MM.1S (cell line): ENCODE measurements around the gene PRAMEF7.
"Not testable (repeated sequence)": the region's sequence is repeated elsewhere in the genome, so short reads cannot be mapped to it uniquely, and the experiment has no call there.

Experiments used
- DNase-seq: peaks from one replicate; pipeline ENCODE4 v3.0.0-alpha.2; 2015
- H2AFZ ChIP-seq: fragments of 300-600 bp; sonication (generic); 2 replicates; pipeline ENCODE4 v1.6.0; 2016; ENCODE audit warnings: antibody characterized with exemption, low read length
- H3F3A ChIP-seq: fragments of 300-600 bp; sonication (generic); 2 replicates; pipeline ENCODE4 v1.6.1; 2016; ENCODE audit warnings: mild to moderate bottlenecking, antibody characterized with exemption, low read length, moderate library complexity, mixed read lengths; ENCODE audit not compliant: insufficient read depth
- H3K27ac ChIP-seq: fragments of 300-600 bp; sonication (generic); 2 replicates; pipeline ENCODE4 v1.5.1; 2016; ENCODE audit warnings: mild to moderate bottlenecking, low read length
- H3K27me3 ChIP-seq: fragments of 300-600 bp; sonication (generic); replicated peaks from 2 replicates; pipeline ENCODE4 v1.6.0; 2016; ENCODE audit warnings: low read length; ENCODE audit not compliant: insufficient read depth
- H3K36me3 ChIP-seq: fragments of 300-600 bp; sonication (generic); replicated peaks from 2 replicates; pipeline ENCODE4 v1.6.1; 2016; ENCODE audit warnings: mild to moderate bottlenecking, low read length, mixed read lengths; ENCODE audit not compliant: insufficient read depth
- H3K4me1 ChIP-seq: fragments of 300-600 bp; sonication (generic); 2 replicates; pipeline ENCODE4 v1.6.1; 2016; ENCODE audit warnings: low read length, mixed read lengths
- H3K4me2 ChIP-seq: fragments of 300-600 bp; sonication (generic); 2 replicates; pipeline ENCODE4 v1.6.0; 2016; ENCODE audit warnings: low read depth, low read length
- H3K4me3 ChIP-seq: fragments of 300-600 bp; sonication (generic); 2 replicates; pipeline ENCODE4 v1.5.1; 2016; ENCODE audit warnings: low read length, mixed read lengths
- H3K79me2 ChIP-seq: fragments of 300-600 bp; sonication (generic); 2 replicates; pipeline ENCODE4 v1.6.1; 2016; ENCODE audit warnings: mixed run types, low read length, mixed read lengths
- H3K9ac ChIP-seq: fragments of 300-600 bp; sonication (generic); 2 replicates; pipeline ENCODE4 v1.6.1; 2016; ENCODE audit warnings: low read length, mixed read lengths
- H3K9me2 ChIP-seq: fragments of 300-600 bp; sonication (generic); replicated peaks from 2 replicates; pipeline ENCODE4 v1.6.1; 2016; ENCODE audit warnings: mild to moderate bottlenecking, low read length, mixed read lengths; ENCODE audit not compliant: insufficient read depth
- H3K9me3 ChIP-seq: fragments of 300-600 bp; sonication (generic); replicated peaks from 2 replicates; pipeline ENCODE4 v1.6.1; 2016; ENCODE audit warnings: mild to moderate bottlenecking, low read length, mixed read lengths; ENCODE audit not compliant: insufficient read depth
- H4K20me1 ChIP-seq: fragments of 300-600 bp; sonication (generic); 2 replicates; pipeline ENCODE4 v1.6.1; 2016; ENCODE audit warnings: mild to moderate bottlenecking, low read length, moderate library complexity, mixed read lengths; ENCODE audit not compliant: insufficient read depth

PRAMEF7 gene

DNA sequence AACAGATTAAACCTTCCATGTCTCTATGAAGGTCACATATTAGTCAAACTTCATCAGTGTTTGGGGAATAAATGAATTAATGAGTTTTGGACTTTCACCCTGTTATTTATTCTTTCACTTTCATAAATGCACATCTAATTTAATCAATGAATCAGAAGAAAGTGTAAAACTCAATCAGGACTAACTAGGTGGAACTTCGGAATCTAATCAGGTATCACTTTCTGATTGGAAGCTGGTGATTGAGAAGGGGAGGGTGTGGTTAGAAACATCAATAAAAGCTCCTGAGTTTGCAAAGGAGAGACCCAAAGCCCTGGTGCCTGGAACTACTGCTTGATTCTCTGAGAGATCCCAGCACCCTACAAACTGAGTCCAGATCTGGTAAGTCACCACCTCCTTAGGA is at the start of gene PRAMEF7:
PRAMEF7 (plus strand) TSS at position 301 of the 400 bp plus-strand sequence. CDS start 1,083 bp downstream, outside the sequence.
- H3K4me3 ChIP-seq, H3K36me3 ChIP-seq, H3K27me3 ChIP-seq, H3K9me2 ChIP-seq, H3K4me1 ChIP-seq, H3K9me3 ChIP-seq, H4K20me1 ChIP-seq, H3K4me2 ChIP-seq, DNase-seq, H3K27ac ChIP-seq, H3K9ac ChIP-seq, H3F3A ChIP-seq, H3K79me2 ChIP-seq, H2AFZ ChIP-seq: not testable (repeated sequence)

DNA sequence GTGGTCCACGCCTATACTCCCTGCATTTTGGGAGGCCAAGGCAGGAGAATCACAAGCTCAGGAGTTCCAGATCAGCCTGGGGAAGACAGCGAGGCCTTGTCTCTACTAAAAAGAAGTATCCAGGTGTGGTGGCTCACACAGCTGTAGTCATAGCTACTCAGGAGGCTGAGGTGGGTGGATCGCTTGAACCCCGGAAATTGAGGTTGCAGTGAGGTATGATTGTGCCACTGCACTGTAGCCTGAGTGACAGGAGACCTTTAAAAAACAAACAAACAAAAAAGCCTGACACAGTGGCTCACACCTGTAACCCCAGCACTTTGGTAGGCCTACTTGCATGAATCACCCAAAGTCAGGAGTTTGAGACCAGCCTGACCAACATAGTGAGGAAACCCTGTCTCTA is 38.0 kb upstream of the PRAMEF7 start:
- H3K27me3 ChIP-seq, H3K4me2 ChIP-seq, H4K20me1 ChIP-seq, DNase-seq, H3K4me3 ChIP-seq, H3K9me2 ChIP-seq, H3K79me2 ChIP-seq, H2AFZ ChIP-seq, H3K4me1 ChIP-seq, H3K36me3 ChIP-seq, H3K27ac ChIP-seq, H3K9ac ChIP-seq, H3K9me3 ChIP-seq, H3F3A ChIP-seq: not testable (repeated sequence)

DNA sequence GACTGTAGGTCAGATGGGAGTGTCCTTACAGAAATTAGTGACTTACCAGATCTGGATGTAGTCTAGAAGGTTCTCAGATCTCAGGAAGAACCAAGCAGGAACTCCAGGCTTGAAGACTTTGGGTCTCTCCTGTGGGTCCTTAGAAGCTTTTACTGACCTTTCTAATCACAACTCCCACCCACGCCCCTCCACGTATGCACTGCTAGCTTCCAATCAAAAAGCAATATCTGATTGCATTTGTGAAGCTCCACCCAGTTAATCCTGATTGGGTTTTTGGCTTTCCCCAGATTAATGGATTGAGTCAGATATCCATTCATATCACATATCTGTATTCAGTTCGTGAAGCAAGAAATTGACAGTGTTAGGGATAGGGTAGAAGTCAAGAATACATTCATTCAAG is 30.3 kb upstream of the PRAMEF7 start, which contains the start of gene PRAMEF4:
PRAMEF4 (minus strand) TSS at position 101 of the 400 bp plus-strand sequence. CDS start 2,807 bp downstream, outside the sequence.
- H3K27ac ChIP-seq, H2AFZ ChIP-seq, H3K4me2 ChIP-seq, H3K27me3 ChIP-seq, H3K4me3 ChIP-seq, H4K20me1 ChIP-seq, H3K9me3 ChIP-seq, H3K36me3 ChIP-seq, H3F3A ChIP-seq, H3K79me2 ChIP-seq, DNase-seq, H3K4me1 ChIP-seq, H3K9me2 ChIP-seq, H3K9ac ChIP-seq: not testable (repeated sequence)

DNA sequence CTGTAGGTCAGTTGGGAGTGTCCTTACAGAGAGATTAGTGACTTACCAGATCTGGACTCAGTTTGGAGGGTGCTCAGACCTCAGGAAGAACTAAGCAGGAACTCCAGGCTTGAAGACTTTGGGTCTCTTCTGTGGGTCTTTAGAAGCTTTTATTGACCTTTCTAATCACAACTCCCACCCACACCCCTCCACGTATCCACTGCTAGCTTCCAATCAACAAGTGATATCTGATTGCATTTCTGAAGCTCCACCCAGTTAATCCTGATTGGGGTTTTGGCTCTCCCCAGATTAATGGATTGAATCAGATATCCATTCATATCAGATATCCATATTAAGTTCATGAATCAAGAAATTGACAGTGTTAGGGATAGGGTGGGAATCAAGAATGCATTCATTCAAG is 18.2 kb upstream of the PRAMEF7 start, which contains the start of gene PRAMEF10:
PRAMEF10 (minus strand) TSS at position 101 of the 400 bp plus-strand sequence. CDS start 2,423 bp downstream, outside the sequence.
- H2AFZ ChIP-seq, H3K4me1 ChIP-seq, DNase-seq, H3K27ac ChIP-seq, H3K27me3 ChIP-seq, H3K4me3 ChIP-seq, H3K9ac ChIP-seq, H3F3A ChIP-seq, H3K9me3 ChIP-seq, H3K36me3 ChIP-seq, H3K79me2 ChIP-seq, H4K20me1 ChIP-seq, H3K9me2 ChIP-seq, H3K4me2 ChIP-seq: not testable (repeated sequence)

DNA sequence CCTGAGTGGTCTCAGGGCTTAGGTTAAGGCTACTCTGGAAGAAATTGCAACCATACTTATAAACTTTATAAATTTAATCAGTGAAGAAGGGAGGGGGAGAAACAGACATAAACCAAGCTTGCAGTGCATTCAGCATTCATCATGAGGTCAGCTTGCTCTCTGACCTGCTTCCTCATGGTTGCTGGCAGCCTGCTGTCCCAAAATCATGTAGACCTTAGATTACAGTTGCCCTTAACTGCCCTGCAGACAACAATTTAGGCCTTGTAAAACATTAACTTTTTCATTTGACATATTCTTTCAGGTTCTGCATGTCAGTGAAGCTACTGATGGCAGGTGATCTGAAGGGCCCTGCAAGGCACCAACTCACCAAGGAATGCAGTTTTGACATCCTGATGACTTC is 17.2 kb upstream of the PRAMEF7 start:
- not testable (repeated sequence) for H2AFZ ChIP-seq, H4K20me1 ChIP-seq, H3F3A ChIP-seq, H3K4me2 ChIP-seq, H3K36me3 ChIP-seq, H3K79me2 ChIP-seq, H3K9ac ChIP-seq, H3K9me2 ChIP-seq, H3K9me3 ChIP-seq, H3K4me1 ChIP-seq, H3K4me3 ChIP-seq, H3K27me3 ChIP-seq, H3K27ac ChIP-seq, DNase-seq

DNA sequence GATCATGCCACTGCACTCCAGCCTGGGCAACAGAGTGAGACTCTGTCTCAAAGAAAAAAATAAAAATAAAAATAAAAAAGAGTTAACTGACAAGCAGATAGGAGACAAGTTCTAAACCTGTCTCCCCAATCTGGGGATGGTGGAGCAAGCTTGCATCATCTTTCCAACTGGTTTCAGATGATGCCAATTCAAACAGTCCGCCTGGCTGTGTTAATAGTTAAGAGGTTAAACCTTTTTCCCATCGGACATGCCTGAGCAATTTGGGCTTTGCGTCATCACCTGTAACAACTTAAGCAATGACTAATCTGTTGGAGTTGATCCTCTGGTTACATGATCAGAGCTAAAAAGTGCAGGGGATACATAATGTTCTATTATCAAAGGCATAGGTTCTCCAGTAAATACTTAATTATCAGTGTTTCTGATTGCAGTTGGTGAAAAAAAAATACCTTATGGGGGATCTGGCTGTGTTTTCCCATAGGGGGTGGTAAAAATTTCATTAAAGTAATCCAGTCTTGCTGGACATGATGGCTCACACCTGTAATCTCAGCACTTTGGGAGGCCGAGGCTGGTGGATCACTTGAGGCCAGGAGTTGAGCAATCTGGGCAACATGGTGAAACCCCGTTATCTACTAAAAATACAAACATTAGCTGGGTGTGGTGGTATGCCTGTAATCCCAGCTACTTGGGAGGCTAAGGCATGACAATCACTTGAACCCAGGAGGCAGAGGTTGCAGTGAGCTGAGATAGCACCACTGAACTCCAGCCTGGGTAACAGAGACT is 12.4 kb upstream of the PRAMEF7 start:
- not testable (repeated sequence) for H3K27me3 ChIP-seq, H3K79me2 ChIP-seq, H3K4me2 ChIP-seq, H3K9me3 ChIP-seq, H3F3A ChIP-seq, H3K4me1 ChIP-seq, H3K4me3 ChIP-seq, H3K36me3 ChIP-seq, H3K9ac ChIP-seq, H4K20me1 ChIP-seq, DNase-seq, H3K27ac ChIP-seq, H2AFZ ChIP-seq, H3K9me2 ChIP-seq

DNA sequence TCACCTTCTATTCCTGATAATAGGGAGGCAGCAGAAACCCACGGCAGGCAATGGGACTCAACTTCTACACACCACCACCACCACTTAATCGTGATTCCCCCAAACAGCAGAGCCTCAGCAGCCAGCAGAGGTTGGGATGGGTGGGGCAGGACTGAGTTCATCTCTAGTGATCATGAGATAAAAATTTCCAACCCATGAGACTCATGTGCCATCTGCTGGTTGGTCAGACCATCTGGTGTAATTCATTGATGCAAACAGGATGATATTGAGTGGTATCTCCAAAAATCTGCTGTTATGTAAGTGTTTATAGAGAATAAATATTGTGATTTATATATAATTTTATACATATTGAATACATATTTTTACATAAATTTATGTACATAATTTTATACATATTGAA is 5.3 kb downstream of the PRAMEF7 start:
- not testable (repeated sequence) for H3K9me2 ChIP-seq, DNase-seq, H3K9me3 ChIP-seq, H2AFZ ChIP-seq, H3K4me1 ChIP-seq, H3K27me3 ChIP-seq, H3K9ac ChIP-seq, H3K36me3 ChIP-seq, H3K79me2 ChIP-seq, H3K4me2 ChIP-seq, H4K20me1 ChIP-seq, H3F3A ChIP-seq, H3K27ac ChIP-seq, H3K4me3 ChIP-seq

DNA sequence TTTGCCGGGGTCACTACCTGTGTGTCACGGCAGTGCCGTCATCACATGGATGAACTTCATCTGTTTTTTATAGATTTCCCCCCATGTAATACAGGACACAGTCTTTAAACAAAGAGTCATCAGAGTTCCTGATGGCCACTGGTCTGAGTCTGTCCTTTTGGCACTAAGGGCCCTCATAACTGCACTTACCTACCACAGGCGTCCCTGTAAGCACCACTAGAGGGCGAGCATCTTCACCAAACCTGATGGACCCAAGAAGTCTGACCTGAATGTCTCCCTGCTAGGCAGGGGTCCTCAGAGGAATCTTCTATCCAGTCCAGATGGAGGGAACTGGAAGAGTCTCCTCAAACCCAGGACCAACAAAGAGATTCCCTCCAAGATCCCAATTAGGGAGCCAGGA is 8.0 kb downstream of the PRAMEF7 start:
- not testable (repeated sequence) for H3K36me3 ChIP-seq, H3K27me3 ChIP-seq, H3K4me2 ChIP-seq, H3K4me3 ChIP-seq, H3K4me1 ChIP-seq, H2AFZ ChIP-seq, H4K20me1 ChIP-seq, DNase-seq, H3K9me3 ChIP-seq, H3K9me2 ChIP-seq, H3F3A ChIP-seq, H3K79me2 ChIP-seq, H3K9ac ChIP-seq, H3K27ac ChIP-seq
